SK-N-SH treated with all-trans-retinoic acid at 6 μM for 48 hours (cell line): ENCODE measurements around the gene URGCP.

ENCODE experiments used
- ATAC-seq: fragments of 200-7000 bp; cut with Tn5 transposase; 3 replicates; pipeline ENCODE4 v1.9.1; 2020; ENCODE audit warnings: mild to moderate bottlenecking, moderate library complexity
- ARNTL ChIP-seq: fragments of 450-650 bp; formaldehyde crosslinking; IDR thresholded peaks from 2 replicates; pipeline ENCODE4 v1.5.0; 2020; ENCODE audit warnings: low read depth, mild to moderate bottlenecking, moderate library complexity, borderline replicate concordance
- BACH2 ChIP-seq: fragments of 250-450 bp; sonication (Bioruptor Pico); IDR thresholded peaks from 2 replicates; pipeline ENCODE4 v1.9.0; 2021; ENCODE audit warnings: mild to moderate bottlenecking, borderline replicate concordance
- CREB5 ChIP-seq: fragments of 250-450 bp; sonication (Bioruptor Pico); IDR thresholded peaks from 2 replicates; pipeline ENCODE4 v1.5.1; 2020; ENCODE audit warnings: low read depth, mild to moderate bottlenecking, moderate library complexity
- CSDC2 ChIP-seq: fragments of 250-450 bp; sonication (Bioruptor Pico); IDR thresholded peaks from 2 replicates; pipeline ENCODE4 v1.5.0; 2020; ENCODE audit warnings: mild to moderate bottlenecking, moderate library complexity
- CSRNP3 ChIP-seq: fragments of 250-450 bp; sonication (Bioruptor Pico); IDR thresholded peaks from 2 replicates; pipeline ENCODE4 v1.5.1; 2021; ENCODE audit warnings: mild to moderate bottlenecking, moderate library complexity
- ESRRG ChIP-seq: fragments of 250-450 bp; sonication (Bioruptor Pico); IDR thresholded peaks from 2 replicates; pipeline ENCODE4 v1.6.1; 2021; ENCODE audit warnings: mild to moderate bottlenecking
- GLIS3 ChIP-seq: fragments of 250-450 bp; sonication (Bioruptor Pico); IDR thresholded peaks from 2 replicates; pipeline ENCODE4 v1.5.0; 2020; ENCODE audit warnings: mild to moderate bottlenecking, moderate library complexity
- ISL1 ChIP-seq: fragments of 250-450 bp; sonication (Bioruptor Pico); IDR thresholded peaks from 2 replicates; pipeline ENCODE4 v2.1.2; 2022; ENCODE audit warnings: mild to moderate bottlenecking, moderate library complexity
- OSR1 ChIP-seq: fragments of 250-450 bp; sonication (Bioruptor Pico); IDR thresholded peaks from 2 replicates; pipeline ENCODE4 v1.8.0; 2022; ENCODE audit warnings: moderate library complexity, mild to moderate bottlenecking, inconsistent platforms
- PPARA ChIP-seq: fragments of 250-450 bp; sonication (Bioruptor Pico); IDR thresholded peaks from 2 replicates; pipeline ENCODE4 v1.5.0; 2020; ENCODE audit warnings: mild to moderate bottlenecking, borderline replicate concordance
- RARB ChIP-seq: fragments of 250-450 bp; sonication (Bioruptor Pico); IDR thresholded peaks from 2 replicates; pipeline ENCODE4 v1.8.0; 2021; ENCODE audit warnings: mild to moderate bottlenecking, moderate library complexity
- SNAI2 ChIP-seq: fragments of 250-450 bp; sonication (Bioruptor Pico); IDR thresholded peaks from 2 replicates; pipeline ENCODE4 v1.5.0; 2020; ENCODE audit warnings: mild to moderate bottlenecking, moderate library complexity
- TCF4 ChIP-seq: fragments of 250-450 bp; sonication (Bioruptor Pico); IDR thresholded peaks from 2 replicates; pipeline ENCODE4 v1.8.0; 2021; ENCODE audit warnings: mild to moderate bottlenecking, moderate library complexity, borderline replicate concordance
- TOX ChIP-seq: fragments of 250-450 bp; sonication (Bioruptor Pico); IDR thresholded peaks from 2 replicates; pipeline ENCODE4 v1.8.0; 2021; ENCODE audit warnings: mild to moderate bottlenecking, moderate library complexity, borderline replicate concordance
- TSHZ2 ChIP-seq: fragments of 250-450 bp; sonication (Bioruptor Pico); IDR thresholded peaks from 2 replicates; pipeline ENCODE4 v1.5.0; 2020; ENCODE audit warnings: mild to moderate bottlenecking, moderate library complexity
- ZC3H10 ChIP-seq: fragments of 250-450 bp; sonication (Bioruptor Pico); IDR thresholded peaks from 2 replicates; pipeline ENCODE4 v1.5.1; 2021; ENCODE audit warnings: mild to moderate bottlenecking, moderate library complexity
- ZFP3 ChIP-seq: fragments of 250-450 bp; sonication (Bioruptor Pico); IDR thresholded peaks from 2 replicates; pipeline ENCODE4 v1.5.0; 2020; ENCODE audit warnings: mild to moderate bottlenecking, moderate library complexity
- ZFP30 ChIP-seq: fragments of 450-650 bp; formaldehyde crosslinking; IDR thresholded peaks from 2 replicates; pipeline ENCODE4 v1.5.0; 2022; ENCODE audit warnings: mild to moderate bottlenecking, moderate library complexity
- ZNF565 ChIP-seq: fragments of 450-650 bp; formaldehyde crosslinking; conservative IDR thresholded peaks from 2 replicates; pipeline ENCODE4 v1.5.0; 2020; ENCODE audit warnings: low read depth, mild to moderate bottlenecking, moderate library complexity
- ZNF70 ChIP-seq: fragments of 450-650 bp; formaldehyde crosslinking; IDR thresholded peaks from 2 replicates; pipeline ENCODE4 v1.5.0; 2020; ENCODE audit warnings: mild to moderate bottlenecking, moderate library complexity
- ZNF8 ChIP-seq: fragments of 450-650 bp; formaldehyde crosslinking; IDR thresholded peaks from 2 replicates; pipeline ENCODE4 v1.5.0; 2020; ENCODE audit warnings: mild to moderate bottlenecking, moderate library complexity
- TF ChIP-seq, protein P1 (sequence below): fragments of 250-450 bp; sonication (Bioruptor Pico); IDR thresholded peaks from 2 replicates; pipeline ENCODE4 v1.8.0; 2021; ENCODE audit warnings: low read depth, mild to moderate bottlenecking, moderate library complexity, borderline replicate concordance
- TF ChIP-seq, protein P2 (sequence below): fragments of 250-450 bp; sonication (Bioruptor Pico); IDR thresholded peaks from 2 replicates; pipeline ENCODE4 v1.8.0; 2020; ENCODE audit warnings: mild to moderate bottlenecking, moderate library complexity, borderline replicate concordance

Gene URGCP

DNA sequence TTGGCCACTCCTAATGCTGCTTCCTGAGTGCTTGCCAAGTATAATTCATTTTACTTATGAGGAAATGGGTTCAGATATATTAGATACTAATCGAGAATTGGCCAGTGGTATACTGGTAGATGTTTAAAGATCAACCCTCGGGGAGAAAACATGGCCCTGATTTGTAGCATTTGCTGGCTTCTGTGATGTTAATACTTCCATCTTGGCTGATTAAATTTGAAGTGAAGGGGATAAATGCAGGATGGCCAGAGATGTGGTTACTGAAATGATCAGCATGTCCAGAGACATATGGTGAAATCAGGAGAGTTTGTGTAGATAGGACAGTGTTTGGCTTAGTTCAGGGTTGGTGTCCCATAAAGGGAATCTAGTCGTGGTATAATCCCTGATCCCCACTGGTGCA lies 31.0 kb upstream of the URGCP start:
- TF ChIP-seq TSHZ2 (CRISPR knock-in tag) = peak; percentile 98
- TF ChIP-seq TCF4 (CRISPR knock-in tag) = peak; percentile 100
- TF ChIP-seq ZFP3 (CRISPR knock-in tag) = no peak
- peak; percentile 76; the same call in 1 of the 2 replicates for TF ChIP-seq SNAI2 (CRISPR knock-in tag)
- no peak for TF ChIP-seq OSR1
- TF ChIP-seq CSRNP3 (CRISPR knock-in tag) = peak; percentile 97
- TF ChIP-seq ZNF70 = peak; percentile 75; the same call in 1 of the 2 replicates
- peak; percentile 68 for TF ChIP-seq ZNF8 (CRISPR knock-in tag)
- TF ChIP-seq ISL1 (CRISPR knock-in tag) = peak; percentile 72
- 0 out of 2 replicates have a peak, but pooled peaks have one; percentile 48 for TF ChIP-seq CREB5 (CRISPR knock-in tag)
- TF ChIP-seq BACH2 (CRISPR knock-in tag) = no peak
- no peak; the same call in 1 of the 2 replicates for TF ChIP-seq ZFP30 (CRISPR knock-in tag)
- no peak for TF ChIP-seq ARNTL (CRISPR knock-in tag)
- TF ChIP-seq GLIS3 (CRISPR knock-in tag) = peak; percentile 98
- TF ChIP-seq, protein P1, sequence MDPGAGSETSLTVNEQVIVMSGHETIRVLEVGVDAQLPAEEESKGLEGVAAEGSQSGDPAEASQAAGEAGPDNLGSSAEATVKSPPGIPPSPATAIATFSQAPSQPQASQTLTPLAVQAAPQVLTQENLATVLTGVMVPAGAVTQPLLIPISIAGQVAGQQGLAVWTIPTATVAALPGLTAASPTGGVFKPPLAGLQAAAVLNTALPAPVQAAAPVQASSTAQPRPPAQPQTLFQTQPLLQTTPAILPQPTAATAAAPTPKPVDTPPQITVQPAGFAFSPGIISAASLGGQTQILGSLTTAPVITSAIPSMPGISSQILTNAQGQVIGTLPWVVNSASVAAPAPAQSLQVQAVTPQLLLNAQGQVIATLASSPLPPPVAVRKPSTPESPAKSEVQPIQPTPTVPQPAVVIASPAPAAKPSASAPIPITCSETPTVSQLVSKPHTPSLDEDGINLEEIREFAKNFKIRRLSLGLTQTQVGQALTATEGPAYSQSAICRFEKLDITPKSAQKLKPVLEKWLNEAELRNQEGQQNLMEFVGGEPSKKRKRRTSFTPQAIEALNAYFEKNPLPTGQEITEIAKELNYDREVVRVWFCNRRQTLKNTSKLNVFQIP = no peak
- TF ChIP-seq, protein P2, sequence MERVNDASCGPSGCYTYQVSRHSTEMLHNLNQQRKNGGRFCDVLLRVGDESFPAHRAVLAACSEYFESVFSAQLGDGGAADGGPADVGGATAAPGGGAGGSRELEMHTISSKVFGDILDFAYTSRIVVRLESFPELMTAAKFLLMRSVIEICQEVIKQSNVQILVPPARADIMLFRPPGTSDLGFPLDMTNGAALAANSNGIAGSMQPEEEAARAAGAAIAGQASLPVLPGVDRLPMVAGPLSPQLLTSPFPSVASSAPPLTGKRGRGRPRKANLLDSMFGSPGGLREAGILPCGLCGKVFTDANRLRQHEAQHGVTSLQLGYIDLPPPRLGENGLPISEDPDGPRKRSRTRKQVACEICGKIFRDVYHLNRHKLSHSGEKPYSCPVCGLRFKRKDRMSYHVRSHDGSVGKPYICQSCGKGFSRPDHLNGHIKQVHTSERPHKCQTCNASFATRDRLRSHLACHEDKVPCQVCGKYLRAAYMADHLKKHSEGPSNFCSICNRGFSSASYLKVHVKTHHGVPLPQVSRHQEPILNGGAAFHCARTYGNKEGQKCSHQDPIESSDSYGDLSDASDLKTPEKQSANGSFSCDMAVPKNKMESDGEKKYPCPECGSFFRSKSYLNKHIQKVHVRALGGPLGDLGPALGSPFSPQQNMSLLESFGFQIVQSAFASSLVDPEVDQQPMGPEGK (CRISPR knock-in tag) = no peak; the same call in 1 of the 2 replicates
- no peak for TF ChIP-seq ESRRG (CRISPR knock-in tag)
- peak; percentile 81; the same call in 1 of the 2 replicates for TF ChIP-seq PPARA (CRISPR knock-in tag)
- no peak for TF ChIP-seq RARB
- TF ChIP-seq ZC3H10 (CRISPR knock-in tag) = no peak
- no peak for TF ChIP-seq TOX (CRISPR knock-in tag)
- TF ChIP-seq ZNF565 (CRISPR knock-in tag) = 0 out of 2 replicates have a peak, but pooled peaks have one; percentile 19
- TF ChIP-seq CSDC2 (CRISPR knock-in tag) = no peak
- ATAC-seq = peak; percentile 61

- TF ChIP-seq ESRRG (CRISPR knock-in tag) (no peak), BACH2 (CRISPR knock-in tag) (no peak), RARB (no peak), ZFP3 (CRISPR knock-in tag) (no peak), SNAI2 (CRISPR knock-in tag) (no peak), GLIS3 (CRISPR knock-in tag) (no peak), PPARA (CRISPR knock-in tag) (no peak), CREB5 (CRISPR knock-in tag) (no peak), ZNF8 (CRISPR knock-in tag) (no peak), ZNF70 (no peak), ZNF565 (CRISPR knock-in tag) (no peak), CSRNP3 (CRISPR knock-in tag) (no peak), OSR1 (no peak)
- TF ChIP-seq, protein P1 = no peak
- no peak for ATAC-seq
Observed at GRCh38 chr7:43933902-43934560, 27.6 kb upstream of the URGCP start.
